Skeletal muscle tissue (tissue), 4 donors: ENCODE data around the gene TRABD2B. TPM values are rescaled to one million over a fixed set of nuclear protein-coding genes. Genes with fewer than 3 reads are reported as not detected.

Experiments
- H3K27ac ChIP-seq: one replicate; pipeline ENCODE4 v1.7.0; 2013; ENCODE audit warnings: mild to moderate bottlenecking, low read depth, low read length, inconsistent platforms
- H3K27me3 ChIP-seq, 3 donors: one replicate each; pipeline ENCODE4 v1.7.0; 2013; ENCODE audit warnings: low read length in 3 of 3; ENCODE audit not compliant: control insufficient read depth in 3 of 3, insufficient read depth in 3 of 3
- H3K36me3 ChIP-seq, 3 donors: one replicate each; pipeline ENCODE4 v1.7.0; 2013; ENCODE audit warnings: low read length in 3 of 3; ENCODE audit not compliant: control insufficient read depth in 3 of 3, insufficient read depth in 3 of 3
- H3K4me1 ChIP-seq, 3 donors: one replicate each; pipeline ENCODE4 v1.7.0; 2013; ENCODE audit warnings: low read length in 3 of 3, mild to moderate bottlenecking in 3 of 3; ENCODE audit not compliant: control insufficient read depth in 3 of 3, insufficient read depth in 3 of 3
- H3K4me3 ChIP-seq, 3 donors: one replicate each; pipeline ENCODE4 v1.7.0; 2013; ENCODE audit warnings: low read length in 3 of 3
- H3K9ac ChIP-seq, 3 donors: one replicate each; pipeline ENCODE4 v1.7.0; 2013; ENCODE audit warnings: low read length in 3 of 3, mild to moderate bottlenecking in 3 of 3, moderate library complexity in 2 of 3, low read depth in 1 of 3
- H3K9me3 ChIP-seq, 3 donors: one replicate each; pipeline ENCODE4 v1.7.0; 2013; ENCODE audit warnings: low read length in 3 of 3; ENCODE audit not compliant: control insufficient read depth in 3 of 3
- total RNA-seq: library from RNA; depleted of rRNA; stranded (reverse); fragments of >200 nt; gene quantifications from one replicate; pipeline ENCODE4 v1.2.3, GENCODE V29; 2014
- donor health status: Osteomylitis.

The TRABD2B gene
- total RNA-seq, 1 donor from 2014 or later = 0.52 TPM

- H3K4me3 ChIP-seq = no peak overlapping the region
- no peak overlapping the region for H3K27ac ChIP-seq
- peaks cover 0 to 6% (median 0%) of the 10 kb centered on the region in 3 donors for H3K9me3 ChIP-seq
- peaks cover 0 to 5% (median 3%) of the 10 kb centered on the region in 3 donors for H3K27me3 ChIP-seq
- no peak overlapping the region for H3K9ac ChIP-seq
- no peaks in the 10 kb centered on the region for H3K36me3 ChIP-seq
- peaks cover 0 to 15% (median 6%) of the 10 kb centered on the region in 3 donors for H3K4me1 ChIP-seq
Observed at GRCh38 chr1:47830641-47831333, 166.4 kb downstream of the TRABD2B start.

DNA sequence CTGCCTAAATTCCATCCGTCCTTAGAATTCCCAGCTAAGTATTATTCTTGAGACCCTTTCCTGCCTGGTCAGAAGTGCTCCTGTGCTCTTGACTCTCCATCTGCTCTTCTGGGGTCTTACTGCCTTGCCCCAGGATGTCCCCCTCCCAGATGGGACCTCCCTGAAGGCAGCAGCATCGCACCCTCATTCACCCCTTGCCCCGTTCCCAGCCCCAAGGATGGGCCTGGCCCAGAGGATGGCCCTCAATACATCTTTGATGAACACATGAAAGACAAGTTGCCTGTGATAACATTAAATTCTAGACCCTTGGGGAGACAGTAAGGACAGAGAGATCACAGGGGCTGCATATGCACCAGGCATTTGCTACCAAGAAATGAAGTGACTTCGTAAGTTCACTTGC, 167.2 kb downstream of the TRABD2B start:
- H3K27ac ChIP-seq = no peak overlapping the region
- H3K9ac ChIP-seq = no peak overlapping the region
- H3K27me3 ChIP-seq = peaks cover 0 to 5% (median 3%) of the 10 kb centered on the region in 3 donors
- peaks cover 0 to 15% (median 7%) of the 10 kb centered on the region in 3 donors for H3K4me1 ChIP-seq
- peaks cover 0 to 4% (median 0%) of the 10 kb centered on the region in 3 donors for H3K9me3 ChIP-seq
- H3K36me3 ChIP-seq = no peaks in the 10 kb centered on the region
- no peak overlapping the region for H3K4me3 ChIP-seq

- H3K4me1 ChIP-seq = peaks cover 4 to 17% (median 13%) of the 10 kb centered on the region in 3 donors
- no peak overlapping the region for H3K4me3 ChIP-seq
- no peaks in the 10 kb centered on the region for H3K36me3 ChIP-seq
- H3K27ac ChIP-seq = no peak overlapping the region
- H3K27me3 ChIP-seq = peaks cover 0 to 5% (median 3%) of the 10 kb centered on the region in 3 donors
- no peaks in the 10 kb centered on the region for H3K9me3 ChIP-seq
- H3K9ac ChIP-seq = no peak overlapping the region
Observed at GRCh38 chr1:47828978-47829377, 168.2 kb downstream of the TRABD2B start.

DNA sequence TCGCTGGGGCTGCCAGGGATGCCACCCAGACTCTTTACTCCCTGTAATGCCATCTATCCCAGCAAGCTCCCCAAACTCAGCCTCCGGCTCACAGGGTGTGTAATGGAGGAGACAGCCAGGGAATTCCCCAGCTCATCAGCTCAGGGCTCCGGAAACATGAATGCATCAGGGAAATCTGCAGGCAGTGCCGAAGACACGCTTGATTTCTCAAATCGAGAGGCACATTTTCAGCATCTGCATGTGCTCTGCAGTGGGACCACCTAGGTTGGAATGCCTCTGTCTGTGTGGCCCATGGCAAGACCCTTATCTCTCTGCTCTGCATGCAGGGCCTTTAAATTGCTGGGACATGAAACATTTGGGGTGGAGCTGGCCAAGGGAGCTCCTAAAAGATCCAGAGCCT, 170.1 kb downstream of the TRABD2B start:
- Histone ChIP-seq H3K4me1 (peaks cover 4 to 23% (median 17%) of the 10 kb centered on the region in 3 donors), H3K27me3 (peaks cover 0 to 5% (median 3%) of the 10 kb centered on the region in 3 donors), H3K36me3 (no peaks in the 10 kb centered on the region), H3K9me3 (no peaks in the 10 kb centered on the region), H3K4me3 (no peak overlapping the region), H3K9ac (no peak overlapping the region), H3K27ac (no peak overlapping the region)

DNA sequence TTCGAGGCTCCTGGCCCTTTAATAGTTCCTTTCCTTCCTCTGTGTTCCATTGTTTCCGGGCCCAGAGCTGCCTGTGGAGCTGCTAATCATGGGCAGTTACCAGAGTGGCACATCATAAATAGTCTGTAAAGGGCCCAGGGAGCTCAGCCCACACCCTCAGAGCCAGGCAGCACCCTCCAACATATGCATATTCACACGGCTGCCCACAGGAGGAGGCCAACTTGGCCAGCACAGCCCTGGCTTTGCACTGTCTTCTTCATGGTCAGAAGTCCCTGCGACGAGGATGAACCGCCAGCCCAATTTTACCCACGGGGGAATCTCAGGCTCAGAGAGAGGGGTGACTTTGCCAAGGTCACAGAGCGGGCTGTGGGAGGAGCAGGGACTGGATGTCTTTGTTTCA, 172.5 kb downstream of the TRABD2B start:
- Histone ChIP-seq H3K27me3 (peaks cover 0 to 5% (median 0%) of the 10 kb centered on the region in 3 donors), H3K4me1 (peaks cover 4 to 23% (median 16%) of the 10 kb centered on the region in 3 donors), H3K4me3 (no peak overlapping the region), H3K9ac (no peak overlapping the region), H3K27ac (no peak overlapping the region), H3K9me3 (no peaks in the 10 kb centered on the region), H3K36me3 (no peaks in the 10 kb centered on the region)

- H3K9ac ChIP-seq = no peak overlapping the region
- H3K27ac ChIP-seq = no peak overlapping the region
- no peaks in the 10 kb centered on the region for H3K36me3 ChIP-seq
- H3K27me3 ChIP-seq = peaks cover 0 to 3% (median 0%) of the 10 kb centered on the region in 3 donors
- no peaks in the 10 kb centered on the region for H3K9me3 ChIP-seq
- peaks cover 4 to 22% (median 16%) of the 10 kb centered on the region in 3 donors for H3K4me1 ChIP-seq
- no peak overlapping the region for H3K4me3 ChIP-seq
Observed at GRCh38 chr1:47824297-47824696, 172.9 kb downstream of the TRABD2B start.

DNA sequence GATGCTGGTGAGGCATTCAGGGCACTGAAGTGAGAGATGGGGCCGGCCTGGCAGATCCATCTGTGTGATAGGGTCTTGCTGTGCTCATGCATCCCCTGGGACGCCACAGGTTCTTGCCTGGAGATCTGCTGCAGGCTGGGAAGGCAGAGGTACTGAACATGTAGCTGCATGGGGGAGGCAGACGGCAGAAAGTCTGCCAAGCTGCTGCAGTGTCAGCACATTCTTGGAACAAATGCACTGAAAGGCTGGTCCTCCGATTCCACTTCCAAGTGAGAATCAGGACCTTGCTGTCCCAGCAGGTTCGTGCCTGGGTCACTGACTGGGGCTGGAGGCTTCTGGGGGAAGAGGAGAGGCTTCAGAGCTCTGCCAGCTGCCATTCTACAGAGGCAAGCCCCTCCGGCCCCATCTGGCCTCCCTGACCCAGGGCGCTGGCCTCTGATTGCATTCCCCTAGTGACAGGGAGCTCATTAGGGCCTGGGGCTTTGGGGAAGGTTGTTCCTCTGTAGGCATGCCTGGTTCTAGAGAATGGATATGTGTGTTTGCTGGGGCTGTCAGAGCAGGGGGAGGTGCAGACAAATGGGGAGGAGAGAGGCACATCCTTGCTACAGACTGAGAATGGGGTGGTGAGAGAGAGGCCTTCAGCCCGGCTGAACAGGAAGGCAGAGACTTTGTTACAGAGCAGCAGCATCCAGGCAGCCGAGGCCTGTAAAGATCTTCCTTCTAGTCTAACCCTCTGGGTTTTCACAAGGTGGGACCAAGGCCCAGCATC, 174.0 kb downstream of the TRABD2B start:
- H3K9me3 ChIP-seq = no peaks in the 10 kb centered on the region
- no peaks in the 10 kb centered on the region for H3K36me3 ChIP-seq
- H3K9ac ChIP-seq = no peak overlapping the region
- H3K4me3 ChIP-seq = no peak overlapping the region
- H3K27me3 ChIP-seq = no peaks in the 10 kb centered on the region
- H3K4me1 ChIP-seq = peaks cover 8 to 16% (median 13%) of the 10 kb centered on the region in 3 donors
- no peak overlapping the region for H3K27ac ChIP-seq

- no peak overlapping the region for H3K4me3 ChIP-seq
- H3K36me3 ChIP-seq = no peaks in the 10 kb centered on the region
- H3K4me1 ChIP-seq = peaks cover 6 to 16% (median 8%) of the 10 kb centered on the region in 3 donors
Observed at GRCh38 chr1:47821760-47822159, 175.4 kb downstream of the TRABD2B start.

DNA sequence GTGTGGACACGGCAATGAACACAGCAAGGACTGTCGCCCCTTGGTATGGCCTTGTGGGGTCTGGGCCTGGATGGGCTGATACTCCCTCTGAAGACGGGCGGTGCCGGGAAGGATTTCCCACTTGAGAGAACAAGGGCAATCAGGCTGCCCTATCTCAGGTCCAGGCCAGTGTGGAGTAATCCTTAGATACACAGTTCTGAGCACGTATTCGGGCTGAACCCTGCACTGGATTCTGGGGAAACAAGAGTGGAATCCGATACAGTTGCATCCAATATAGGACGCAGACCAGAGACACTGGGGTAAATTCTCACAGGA, 177.7 kb downstream of the TRABD2B start:
- no peak overlapping the region for H3K4me3 ChIP-seq
- H3K4me1 ChIP-seq = peaks cover 11 to 20% (median 16%) of the 10 kb centered on the region in 3 donors
- H3K9ac ChIP-seq = no peak overlapping the region
- H3K27me3 ChIP-seq = peaks cover 0 to 4% (median 0%) of the 10 kb centered on the region in 3 donors
- H3K9me3 ChIP-seq = no peaks in the 10 kb centered on the region
- H3K36me3 ChIP-seq = no peaks in the 10 kb centered on the region
- H3K27ac ChIP-seq = no peak overlapping the region

More at GRCh38 chr1:47821760-47822159, 175.4 kb downstream of the TRABD2B start:
- Histone ChIP-seq H3K27ac (no peak overlapping the region), H3K9ac (no peak overlapping the region), H3K27me3 (no peaks in the 10 kb centered on the region), H3K9me3 (no peaks in the 10 kb centered on the region)
